ENCODE measurements around the gene MYL6. TPM values are rescaled to one million over a fixed set of nuclear protein-coding genes. Genes with fewer than 3 reads are reported as not detected.

Gene MYL6
- polyA plus RNA-seq, 1 of the 3 experiments (the other 2 are of a cell fraction), result 4,697 TPM

- Histone ChIP-seq H3K4me1 (ENCODE audit: control insufficient read depth in 1 of 2, insufficient read depth in 2 of 2, low read depth in 1 of 2, low read length in 1 of 2) (no peaks in the 10 kb centered on the region; a peak in 1 of 4 replicates), H3F3A (replicated peaks; ENCODE audit: insufficient read depth) (peaks cover 46% of the 10 kb centered on the region), H3K4me2 (no peak overlapping the region), H3K27me3 (ENCODE audit: insufficient read depth) (no peaks in the 10 kb centered on the region), H4K20me1 (ENCODE audit: insufficient read depth) (no peaks in the 10 kb centered on the region; the same call in 1 of the 2 replicates), H3K36me3 (replicated peaks in 1 of 2; ENCODE audit: control insufficient read depth in 1 of 2, insufficient read depth in 2 of 2, low read length in 1 of 2) (peaks cover 45 to 52% of the 10 kb centered on the region in 2 experiments), H3K9ac (no peak overlapping the region), H3K79me2 (ENCODE audit: insufficient read depth) (no peaks in the 10 kb centered on the region), H2AFZ (ENCODE audit: low read depth) (no peak overlapping the region), H3K27ac (ENCODE audit: low read depth in 2 of 2, low read length in 1 of 2) (0 out of 4 replicates have a peak overlapping the region, but pooled peaks of 1 of the 2 experiments have one; percentile 8), H3K9me3 (no peaks in the 10 kb centered on the region), H3K4me3 (ENCODE audit: low read depth in 2 of 2, low read length in 1 of 2) (no peak overlapping the region), H3K9me2 (no peaks in the 10 kb centered on the region)
- TF ChIP-seq CTCF (IDR thresholded peaks at IDR 0.05) (peak; percentile 39), TEAD4 (IDR thresholded peaks at IDR 0.05; ENCODE audit: borderline replicate concordance, insufficient read depth) (no peak)
- DNase-seq, result no peak
- ChIA-PET POLR2A (interaction anchor here (3.8 kb wide), 1 partner anchor 16 kb away, joined by 23 read pairs; the partner anchor contains the start of gene RNF41), CTCF (interaction anchor here (1.0 to 7.3 kb wide), 12 partner anchors 9 to 210 kb away, joined by 3 to 123 read pairs (median 4); partner anchors contain the start of genes ANKRD52, RNF41 and SMARCC2)
Observed at GRCh38 chr12:56205445-56205844, 47.3 kb downstream of the MYL6 start.

- Histone ChIP-seq H3K4me2 (no peak overlapping the region), H3K36me3 (replicated peaks in 1 of 2; ENCODE audit: control insufficient read depth in 1 of 2, insufficient read depth in 2 of 2, low read length in 1 of 2) (peaks cover 54 to 58% of the 10 kb centered on the region in 2 experiments), H3K9me2 (no peaks in the 10 kb centered on the region), H3K4me3 (ENCODE audit: low read depth in 2 of 2, low read length in 1 of 2) (no peak overlapping the region), H3K27me3 (ENCODE audit: insufficient read depth) (no peaks in the 10 kb centered on the region), H3F3A (replicated peaks; ENCODE audit: insufficient read depth) (peaks cover 46% of the 10 kb centered on the region), H3K9ac (no peak overlapping the region), H4K20me1 (ENCODE audit: insufficient read depth) (no peaks in the 10 kb centered on the region; the same call in 1 of the 2 replicates), H3K4me1 (ENCODE audit: control insufficient read depth in 1 of 2, insufficient read depth in 2 of 2, low read depth in 1 of 2, low read length in 1 of 2) (no peaks in the 10 kb centered on the region; a peak in 1 of 4 replicates), H3K27ac (ENCODE audit: low read depth in 2 of 2, low read length in 1 of 2) (peak overlapping the region in 1 of 2 experiments; percentile 29; a peak in 1 of 4 replicates), H2AFZ (ENCODE audit: low read depth) (no peak overlapping the region), H3K9me3 (no peaks in the 10 kb centered on the region), H3K79me2 (ENCODE audit: insufficient read depth) (no peaks in the 10 kb centered on the region; the same call in 1 of the 2 replicates)
- 73% methylated on average over 13 of the region's 14 CpGs for WGBS (ENCODE audit: low lambda C conversion rate)
- ChIA-PET CTCF (interaction anchor here (0.5 to 7.3 kb wide), 25 partner anchors 8 to 523 kb away, joined by 3 to 123 read pairs (median 3); partner anchors contain the start of genes ANKRD52, COQ10A, MYL6B and RNF41), POLR2A (interaction anchor here (0.6 to 3.8 kb wide), 3 partner anchors 15 to 140 kb away, joined by 3 to 23 read pairs (median 8); partner anchors contain the start of gene RNF41)
- TF ChIP-seq JUND (IDR thresholded peaks at IDR 0.05), result 0 out of 2 replicates have a peak, but pooled peaks have one; percentile 7
- no peak for TF ChIP-seq TCF12 (IDR thresholded peaks at IDR 0.05)
- peak; percentile 37; the same call in 1 of the 2 replicates for TF ChIP-seq FOSL2 (IDR thresholded peaks at IDR 0.05; ENCODE audit: borderline replicate concordance, low read depth)
- peak; percentile 53 for TF ChIP-seq SMC3 (IDR thresholded peaks at IDR 0.05; ENCODE audit: low read depth, low read length)
- TF ChIP-seq RAD21 (IDR thresholded peaks at IDR 0.05; ENCODE audit: low read length), result peak; percentile 61
- peak; percentile 66 for TF ChIP-seq CTCF (IDR thresholded peaks at IDR 0.05)
- DNase-seq, result peak; percentile 67
Observed at GRCh38 chr12:56206452-56207166, 48.5 kb downstream of the MYL6 start.

Measured in SK-N-SH (cell line).